Caco-2 (cell line): Measurements from ENCODE around the gene AIG1. TPM values are rescaled to one million over a fixed set of nuclear protein-coding genes. Genes with fewer than 3 reads are reported as not detected.
"Not testable (repeated sequence)": the region's sequence is repeated elsewhere in the genome, so short reads cannot be mapped to it uniquely, and the experiment has no call there.

Experiments used
- BruUV-seq: library from RNA; stranded (reverse); fragments of 400-500 nt; replicated peaks from 2 replicates; lab custom pipeline; 2021; lab: Mats Ljungman, UMichigan
- CTCF ChIA-PET: fragments of 300-600 bp; sonication (Branson Sonifier 250); formaldehyde crosslinking; loops from one replicate; lab custom pipeline; 2022; ENCODE audit warnings: antibody characterized with exemption; lab: Charles Lee
- POLR2A ChIA-PET: fragments of 300-600 bp; sonication (Branson Sonifier 250); formaldehyde crosslinking; loops from one replicate; lab custom pipeline; 2022; ENCODE audit warnings: antibody characterized with exemption; lab: Charles Lee
- DNase-seq, 2 experiments: peaks; one replicate each; pipeline versions ENCODE4 v3.0.0 to v3.0.0-alpha.2; 2020 to 2022
- H3K27me3 ChIP-seq: replicated peaks from 2 replicates; pipeline ENCODE4 v1.6.0; 2011; ENCODE audit warnings: low read length; ENCODE audit not compliant: control insufficient read depth, insufficient read depth
- H3K36me3 ChIP-seq: 2 replicates; pipeline ENCODE4 v1.5.1; 2011; ENCODE audit warnings: low read length; ENCODE audit not compliant: control insufficient read depth, insufficient read depth
- H3K4me1 ChIP-seq: fragments of 250-450 bp; sonication (Bioruptor Pico); 2 replicates; pipeline ENCODE4 v1.5.1; 2020; ENCODE audit warnings: mild to moderate bottlenecking
- H3K4me3 ChIP-seq: 2 replicates; pipeline ENCODE4 v1.5.1; 2011; ENCODE audit warnings: low read depth, mild to moderate bottlenecking, control low read depth, low read length
- H3K9me3 ChIP-seq: fragments of 250-450 bp; sonication (Bioruptor Pico); 2 replicates; pipeline ENCODE4 v1.5.1; 2020; ENCODE audit warnings: mild to moderate bottlenecking, moderate library complexity
- H3K27ac Mint-ChIP-seq: one replicate; pipeline ENCODE4 v1.8.0; 2022; ENCODE audit warnings: mixed read lengths; ENCODE audit not compliant: unreplicated experiment
- H3K27me3 Mint-ChIP-seq: one replicate; pipeline ENCODE4 v1.8.0; 2022; ENCODE audit warnings: mixed read lengths; ENCODE audit not compliant: insufficient read depth, unreplicated experiment
- H3K36me3 Mint-ChIP-seq: one replicate; pipeline ENCODE4 v1.8.0; 2022; ENCODE audit warnings: mild to moderate bottlenecking, mixed read lengths; ENCODE audit not compliant: insufficient read depth, unreplicated experiment
- H3K4me1 Mint-ChIP-seq: one replicate; pipeline ENCODE4 v1.8.0; 2022; ENCODE audit warnings: low read depth, mixed read lengths; ENCODE audit not compliant: unreplicated experiment
- H3K4me3 Mint-ChIP-seq: one replicate; pipeline ENCODE4 v1.8.0; 2022; ENCODE audit warnings: mild to moderate bottlenecking, moderate library complexity, mixed read lengths; ENCODE audit not compliant: unreplicated experiment
- H3K9me3 Mint-ChIP-seq: one replicate; pipeline ENCODE4 v1.8.0; 2022; ENCODE audit warnings: mixed read lengths; ENCODE audit not compliant: unreplicated experiment
- CTCF ChIP-seq, 2 experiments: fragments of 200-600 bp in 1 of 2; IDR thresholded peaks; 1 replicate in 1 of 2; 2 replicates in 1 of 2; pipeline versions ENCODE4 v1.5.1 to v1.8.0; 2011 to 2022; ENCODE audit warnings: antibody characterized with exemption in 1 of 2, control low read depth in 1 of 2, inconsistent platforms in 1 of 2, low read depth in 1 of 2, low read length in 1 of 2, mild to moderate bottlenecking in 1 of 2, moderate library complexity in 1 of 2; ENCODE audit not compliant: insufficient read depth in 1 of 2, severe bottlenecking in 1 of 2, unreplicated experiment in 1 of 2
- intact Hi-C: fragments of 100-400 bp; cut with micrococcal nuclease; formaldehyde crosslinking; loops from one replicate; pipeline ENCODE4 v1.10.0; 2022; ENCODE audit not compliant: unreplicated experiment
- total RNA-seq: library from RNA; stranded (reverse); gene quantifications from 2 replicates; pipeline ENCODE4 v1.2.3, GENCODE V29; 2022

AIG1 gene
- total RNA-seq, 1 experiment from 2014 or later = 27.6 TPM

GRCh38 chr6:143015300-143015706, 45.4 kb upstream of the AIG1 start:
- intact Hi-C loops = no loop called here
- no peaks in the 10 kb centered on the region for H3K4me1 ChIP-seq
- no peak overlapping the region for H3K4me3 ChIP-seq
- H3K9me3 ChIP-seq = no peaks in the 10 kb centered on the region
- H3K36me3 ChIP-seq = no peaks in the 10 kb centered on the region
- H3K4me1 Mint-ChIP-seq = no peaks in the 10 kb centered on the region
- H3K27ac Mint-ChIP-seq = no peak overlapping the region
- POLR2A ChIA-PET = no interaction called here
- no TSS peak for BruUV-seq
- no peak for TF ChIP-seq CTCF (IDR thresholded peaks at IDR 0.05; ENCODE audit: insufficient read depth in 1 of 2, low read depth in 1 of 2, low read length in 1 of 2, severe bottlenecking in 1 of 2, unreplicated experiment in 1 of 2)
- H3K4me3 Mint-ChIP-seq = no peak overlapping the region
- no peaks in the 10 kb centered on the region for H3K9me3 Mint-ChIP-seq
- DNase-seq = no peak
- CTCF ChIA-PET = no interaction called here
- H3K27me3 Mint-ChIP-seq = peaks cover 3% of the 10 kb centered on the region
- no peaks in the 10 kb centered on the region for H3K36me3 Mint-ChIP-seq
- H3K27me3 ChIP-seq = no peaks in the 10 kb centered on the region

- no peak for DNase-seq
- no peak overlapping the region for H3K4me3 ChIP-seq
- H3K4me1 ChIP-seq = no peaks in the 10 kb centered on the region
- TF ChIP-seq CTCF (IDR thresholded peaks at IDR 0.05; ENCODE audit: insufficient read depth in 1 of 2, low read depth in 1 of 2, low read length in 1 of 2, severe bottlenecking in 1 of 2, unreplicated experiment in 1 of 2) = no peak
- H3K9me3 Mint-ChIP-seq = no peaks in the 10 kb centered on the region
- H3K27me3 Mint-ChIP-seq = peaks cover 3% of the 10 kb centered on the region
- intact Hi-C loops = no loop called here
- H3K27ac Mint-ChIP-seq = no peak overlapping the region
- no TSS peak for BruUV-seq
- no peaks in the 10 kb centered on the region for H3K4me1 Mint-ChIP-seq
- ChIA-PET POLR2A (no interaction called here), CTCF (no interaction called here)
- no peaks in the 10 kb centered on the region for H3K27me3 ChIP-seq
- H3K36me3 ChIP-seq = no peaks in the 10 kb centered on the region
- no peaks in the 10 kb centered on the region for H3K36me3 Mint-ChIP-seq
- H3K9me3 ChIP-seq = no peaks in the 10 kb centered on the region
- H3K4me3 Mint-ChIP-seq = no peak overlapping the region
Measured at GRCh38 chr6:143018955-143019354, 41.7 kb upstream of the AIG1 start.

GRCh38 chr6:143020862-143021261, 39.8 kb upstream of the AIG1 start:
- POLR2A ChIA-PET, DNase-seq, H3K9me3 ChIP-seq, H3K36me3 Mint-ChIP-seq, H3K36me3 ChIP-seq, H3K27me3 Mint-ChIP-seq, CTCF ChIA-PET, H3K27me3 ChIP-seq, H3K4me1 Mint-ChIP-seq, BruUV-seq, H3K9me3 Mint-ChIP-seq, H3K4me1 ChIP-seq, H3K4me3 Mint-ChIP-seq, H3K4me3 ChIP-seq, H3K27ac Mint-ChIP-seq: not testable (repeated sequence)
- intact Hi-C loops = loop anchor here (10.0 kb wide), 1 partner anchor 546 kb away; no protein-coding TSS in a partner anchor

GRCh38 chr6:143021543-143021942, 39.1 kb upstream of the AIG1 start:
- intact Hi-C loops = loop anchor here (10.0 kb wide), 1 partner anchor 547 kb away; no protein-coding TSS in a partner anchor
- CTCF ChIA-PET = no interaction called here

More at GRCh38 chr6:143021543-143021942, 39.1 kb upstream of the AIG1 start:
- Mint-ChIP-seq H3K4me3 (no peak overlapping the region), H3K9me3 (no peaks in the 10 kb centered on the region), H3K4me1 (no peaks in the 10 kb centered on the region), H3K36me3 (no peaks in the 10 kb centered on the region), H3K27me3 (no peaks in the 10 kb centered on the region), H3K27ac (no peak overlapping the region)
- DNase-seq = no peak
- H3K4me3 ChIP-seq = no peak overlapping the region
- no peaks in the 10 kb centered on the region for H3K36me3 ChIP-seq
- POLR2A ChIA-PET = no interaction called here
- no TSS peak for BruUV-seq
- H3K4me1 ChIP-seq = no peaks in the 10 kb centered on the region
- TF ChIP-seq CTCF (IDR thresholded peaks at IDR 0.05; ENCODE audit: insufficient read depth in 1 of 2, low read depth in 1 of 2, low read length in 1 of 2, severe bottlenecking in 1 of 2, unreplicated experiment in 1 of 2) = no peak
- no peaks in the 10 kb centered on the region for H3K27me3 ChIP-seq
- no peaks in the 10 kb centered on the region for H3K9me3 ChIP-seq
